OCI-LY7 (cell line): ENCODE data around the gene PDZRN3. TPM values are rescaled to one million over a fixed set of nuclear protein-coding genes. Genes with fewer than 3 reads are reported as not detected.

Source experiments
- BruUV-seq: library from RNA; stranded (reverse); fragments of 400-500 nt; replicated peaks from 2 replicates; lab custom pipeline; 2021; lab: Mats Ljungman, UMichigan
- CTCF ChIA-PET: fragments of 300-600 bp; sonication (Branson Sonifier 250); formaldehyde crosslinking; loops from one replicate; lab custom pipeline; 2022; ENCODE audit warnings: antibody characterized with exemption; ENCODE audit not compliant: unreplicated experiment; lab: Charles Lee
- POLR2A ChIA-PET: fragments of 300-600 bp; sonication (Branson Sonifier 250); formaldehyde crosslinking; loops from one replicate; lab custom pipeline; 2022; ENCODE audit warnings: antibody characterized with exemption; lab: Charles Lee
- DNase-seq: peaks from one replicate; pipeline ENCODE4 v3.0.0-alpha.2; 2015; ENCODE audit warnings: low spot score
- H2AFZ ChIP-seq: fragments of 200-600 bp; sonication (generic), shearing (Covaris generic); 2 replicates; pipeline ENCODE4 v1.6.1; 2014; ENCODE audit warnings: mild to moderate bottlenecking, antibody characterized with exemption, low read length, moderate library complexity
- H3K27ac ChIP-seq: fragments of 200-600 bp; sonication (generic); 2 replicates; pipeline ENCODE4 v1.5.1; 2014; ENCODE audit warnings: mixed run types, low read depth, mild to moderate bottlenecking, moderate library complexity, low read length, inconsistent platforms; ENCODE audit not compliant: poor library complexity, severe bottlenecking
- H3K36me3 ChIP-seq: fragments of 200-600 bp; sonication (generic); 2 replicates; pipeline ENCODE4 v1.6.1; 2014; ENCODE audit warnings: mild to moderate bottlenecking, antibody characterized with exemption, low read length, moderate library complexity, mixed read lengths; ENCODE audit not compliant: insufficient read depth
- H3K4me1 ChIP-seq: fragments of 200-600 bp; sonication (generic); 2 replicates; pipeline ENCODE4 v1.5.1; 2014; ENCODE audit warnings: mild to moderate bottlenecking, low read length; ENCODE audit not compliant: insufficient read depth, poor library complexity, severe bottlenecking
- H3K4me2 ChIP-seq: fragments of 200-600 bp; sonication (generic); 2 replicates; pipeline ENCODE4 v1.6.1; 2014; ENCODE audit warnings: mild to moderate bottlenecking, low read length
- H3K4me3 ChIP-seq: fragments of 200-600 bp; sonication (generic); 2 replicates; pipeline ENCODE4 v1.5.1; 2014; ENCODE audit warnings: mild to moderate bottlenecking, low read depth, low read length; ENCODE audit not compliant: poor library complexity, severe bottlenecking
- H3K79me2 ChIP-seq: fragments of 200-600 bp; sonication (generic); 2 replicates; pipeline ENCODE4 v1.6.1; 2016; ENCODE audit warnings: low read depth, mild to moderate bottlenecking, low read length, moderate library complexity, mixed read lengths; ENCODE audit not compliant: insufficient read depth
- H3K9me2 ChIP-seq: fragments of 200-600 bp; sonication (generic); 2 replicates; pipeline ENCODE4 v1.6.1; 2016; ENCODE audit warnings: mild to moderate bottlenecking, low read length, mixed read lengths; ENCODE audit not compliant: insufficient read depth
- H3K9me3 ChIP-seq: fragments of 200-600 bp; sonication (generic); 2 replicates; pipeline ENCODE4 v1.6.1; 2014; ENCODE audit warnings: mild to moderate bottlenecking, mixed run types, low read length, mixed read lengths
- H4K20me1 ChIP-seq: fragments of 200-600 bp; sonication (generic); 2 replicates; pipeline ENCODE4 v1.6.1; 2014; ENCODE audit warnings: mild to moderate bottlenecking, antibody characterized with exemption, low read length, moderate library complexity, mixed read lengths; ENCODE audit not compliant: insufficient read depth
- EZH2phosphoT487 ChIP-seq: fragments of 200-600 bp; sonication (generic); IDR thresholded peaks from 2 replicates; pipeline ENCODE4 v1.6.1; 2018; ENCODE audit warnings: low read depth, borderline replicate concordance, mild to moderate bottlenecking, mixed run types, antibody characterized with exemption, low read length, moderate library complexity, mixed read lengths
- intact Hi-C: fragments of 100-400 bp; cut with micrococcal nuclease; formaldehyde crosslinking; loops from one replicate; pipeline ENCODE4 v1.10.0; 2022; ENCODE audit not compliant: unreplicated experiment
- total RNA-seq, 2 experiments: library from RNA; depleted of rRNA in 1 of 2; stranded (reverse); fragments of >200 nt in 1 of 2; shearing (Covaris generic) in 1 of 2; gene quantifications; 2 replicates each; pipeline ENCODE4 v1.2.3, GENCODE V29; 2014 to 2022
- TF ChIP-seq, protein P1 (sequence below): fragments of 200-600 bp; sonication (generic); conservative IDR thresholded peaks from 2 replicates; pipeline ENCODE4 v1.5.1; 2014; ENCODE audit warnings: mild to moderate bottlenecking, antibody characterized with exemption, low read length, moderate library complexity, mixed read lengths

Gene PDZRN3
- total RNA-seq, 2 experiments from 2014 or later: 0.95 TPM; not detected in 1

DNA sequence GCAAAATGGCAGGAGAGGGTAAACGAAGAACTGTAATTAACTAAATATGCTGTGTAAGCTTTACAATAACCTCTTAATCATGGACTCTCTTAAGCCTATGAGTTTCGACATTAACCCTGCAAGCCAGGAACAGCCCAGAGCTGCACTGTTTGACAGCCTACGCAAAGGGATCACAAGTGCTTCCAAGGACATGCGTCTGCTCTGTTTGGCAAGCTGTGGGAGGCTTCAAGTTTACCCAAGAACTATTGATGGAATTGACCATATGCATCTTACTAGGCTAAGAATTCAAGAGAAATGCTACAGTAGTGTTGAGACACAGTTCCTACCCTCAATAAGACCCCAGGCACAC lies 66.0 kb downstream of the PDZRN3 start:
- no TSS peak for BruUV-seq
- CTCF ChIA-PET: no interaction called here
- no peaks in the 10 kb centered on the region for H3K4me1 ChIP-seq
- H3K27ac ChIP-seq: no peak overlapping the region
- TF ChIP-seq, protein P1, sequence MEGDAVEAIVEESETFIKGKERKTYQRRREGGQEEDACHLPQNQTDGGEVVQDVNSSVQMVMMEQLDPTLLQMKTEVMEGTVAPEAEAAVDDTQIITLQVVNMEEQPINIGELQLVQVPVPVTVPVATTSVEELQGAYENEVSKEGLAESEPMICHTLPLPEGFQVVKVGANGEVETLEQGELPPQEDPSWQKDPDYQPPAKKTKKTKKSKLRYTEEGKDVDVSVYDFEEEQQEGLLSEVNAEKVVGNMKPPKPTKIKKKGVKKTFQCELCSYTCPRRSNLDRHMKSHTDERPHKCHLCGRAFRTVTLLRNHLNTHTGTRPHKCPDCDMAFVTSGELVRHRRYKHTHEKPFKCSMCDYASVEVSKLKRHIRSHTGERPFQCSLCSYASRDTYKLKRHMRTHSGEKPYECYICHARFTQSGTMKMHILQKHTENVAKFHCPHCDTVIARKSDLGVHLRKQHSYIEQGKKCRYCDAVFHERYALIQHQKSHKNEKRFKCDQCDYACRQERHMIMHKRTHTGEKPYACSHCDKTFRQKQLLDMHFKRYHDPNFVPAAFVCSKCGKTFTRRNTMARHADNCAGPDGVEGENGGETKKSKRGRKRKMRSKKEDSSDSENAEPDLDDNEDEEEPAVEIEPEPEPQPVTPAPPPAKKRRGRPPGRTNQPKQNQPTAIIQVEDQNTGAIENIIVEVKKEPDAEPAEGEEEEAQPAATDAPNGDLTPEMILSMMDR: no peak
- TF ChIP-seq EZH2phosphoT487: no peak
- no peaks in the 10 kb centered on the region for H3K9me2 ChIP-seq
- intact Hi-C loops: no loop called here
- H3K79me2 ChIP-seq: no peaks in the 10 kb centered on the region
- no peak overlapping the region for H2AFZ ChIP-seq
- no peaks in the 10 kb centered on the region for H3K36me3 ChIP-seq
- no peaks in the 10 kb centered on the region for H3K9me3 ChIP-seq
- H3K4me3 ChIP-seq: no peak overlapping the region
- no peak overlapping the region for H3K4me2 ChIP-seq
- DNase-seq: no peak
- no peaks in the 10 kb centered on the region for H4K20me1 ChIP-seq
- POLR2A ChIA-PET: no interaction called here

DNA sequence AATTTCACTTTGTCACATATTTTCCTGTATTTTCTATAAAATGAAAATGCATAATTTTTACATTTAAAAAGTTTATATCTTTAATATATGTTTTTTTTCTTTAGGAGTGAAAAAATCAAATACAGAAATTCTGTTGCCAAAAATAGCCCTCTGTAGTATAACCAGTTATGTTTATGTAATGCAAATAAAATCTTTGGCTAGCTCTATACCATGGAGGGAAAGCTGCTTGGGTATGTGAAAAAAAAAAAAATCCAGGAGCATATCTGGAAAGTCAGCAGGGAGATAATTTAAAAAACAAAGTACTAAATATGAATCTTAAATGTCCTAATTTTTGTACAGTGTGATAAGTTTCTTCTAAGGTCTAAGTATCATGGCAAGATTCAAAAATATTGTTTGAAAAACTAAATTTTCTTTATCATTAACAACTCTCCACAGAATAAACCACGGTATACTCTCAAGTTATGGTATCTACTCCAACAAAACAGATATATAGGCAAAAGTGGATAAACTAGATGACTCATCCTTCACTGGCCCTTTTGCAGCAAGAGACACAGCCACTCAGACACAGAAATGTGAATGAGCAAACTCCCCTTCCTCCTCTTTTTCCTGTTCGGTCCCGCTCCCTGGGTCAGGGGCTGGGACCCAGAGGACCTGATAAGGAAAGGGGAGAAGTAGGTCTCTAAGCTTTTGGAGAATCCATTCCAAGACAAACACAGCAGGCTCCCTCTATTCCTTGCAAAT lies 66.6 kb downstream of the PDZRN3 start:
- Histone ChIP-seq H4K20me1 (no peaks in the 10 kb centered on the region), H3K9me2 (no peaks in the 10 kb centered on the region), H3K79me2 (no peaks in the 10 kb centered on the region), H2AFZ (no peak overlapping the region), H3K27ac (no peak overlapping the region), H3K4me3 (no peak overlapping the region), H3K4me2 (no peak overlapping the region), H3K9me3 (no peaks in the 10 kb centered on the region), H3K36me3 (no peaks in the 10 kb centered on the region), H3K4me1 (no peaks in the 10 kb centered on the region)
- ChIA-PET CTCF (no interaction called here), POLR2A (interaction anchor here (1.0 kb wide), 1 partner anchor 15 kb away, joined by 3 read pairs; no protein-coding TSS in a partner anchor)
- TF ChIP-seq, protein P1: no peak
- no peak for TF ChIP-seq EZH2phosphoT487
- DNase-seq: no peak
- intact Hi-C loops: no loop called here
- BruUV-seq: no TSS peak
